ENCODE results near the gene NTSR2.

The NTSR2 gene

GRCh38 chr2:11699686-11700670 lies 30.0 kb upstream of the NTSR2 start:
- no peak for DNase-seq

GRCh38 chr2:11698009-11698922 lies 28.3 kb upstream of the NTSR2 start:
- DNase-seq: no peak

GRCh38 chr2:11697103-11697871 lies 27.3 kb upstream of the NTSR2 start:
- no peak for DNase-seq

GRCh38 chr2:11696736-11697102 lies 26.7 kb upstream of the NTSR2 start:
- no peak for DNase-seq

GRCh38 chr2:11695576-11695975 lies 25.6 kb upstream of the NTSR2 start:
- no peak for DNase-seq

- peak; percentile 47 for DNase-seq
Observed at GRCh38 chr2:11692966-11693521, 23.0 kb upstream of the NTSR2 start.

- no peak for DNase-seq
Observed at GRCh38 chr2:11691076-11691660, 21.2 kb upstream of the NTSR2 start.

- DNase-seq: peak; percentile 77
Observed at GRCh38 chr2:11688222-11689069, 18.5 kb upstream of the NTSR2 start.

- DNase-seq: no peak
Observed at GRCh38 chr2:11687736-11688135, 17.7 kb upstream of the NTSR2 start.

GRCh38 chr2:11685906-11686470 lies 16.0 kb upstream of the NTSR2 start:
- DNase-seq: no peak

- DNase-seq: no peak
Observed at GRCh38 chr2:11684894-11685460, 15.0 kb upstream of the NTSR2 start.

GRCh38 chr2:11683966-11684365 lies 14.0 kb upstream of the NTSR2 start:
- DNase-seq: no peak

GRCh38 chr2:11683476-11683875 lies 13.5 kb upstream of the NTSR2 start:
- no peak for DNase-seq

- DNase-seq: no peak
Observed at GRCh38 chr2:11682590-11682915, 12.6 kb upstream of the NTSR2 start.

GRCh38 chr2:11681722-11682589 lies 12.0 kb upstream of the NTSR2 start:
- peak; percentile 50 for DNase-seq

GRCh38 chr2:11680901-11681721 lies 11.1 kb upstream of the NTSR2 start:
- no peak for DNase-seq

GRCh38 chr2:11680182-11680900 lies 10.3 kb upstream of the NTSR2 start:
- DNase-seq: no peak

Data from stimulated activated CD4-positive, alpha-beta T cell treated with anti-CD3 and anti-CD28 coated beads, Interleukin-12 subunit alpha, Interleukin-12 subunit beta, amount 100 ng/mL, for 4 hours (primary cell).